MM.1S (cell line): ENCODE results near the gene RHOF.
A peak's percentile ranks its signal among the peaks of the same experiment; 100 is the strongest.

Experiments
- DNase-seq: peaks from one replicate; pipeline ENCODE4 v3.0.0-alpha.2; 2015
- H2AFZ ChIP-seq: fragments of 300-600 bp; sonication (generic); 2 replicates; pipeline ENCODE4 v1.6.0; 2016; ENCODE audit warnings: antibody characterized with exemption, low read length
- H3F3A ChIP-seq: fragments of 300-600 bp; sonication (generic); 2 replicates; pipeline ENCODE4 v1.6.1; 2016; ENCODE audit warnings: mild to moderate bottlenecking, antibody characterized with exemption, low read length, moderate library complexity, mixed read lengths; ENCODE audit not compliant: insufficient read depth
- H3K27ac ChIP-seq: fragments of 300-600 bp; sonication (generic); 2 replicates; pipeline ENCODE4 v1.5.1; 2016; ENCODE audit warnings: mild to moderate bottlenecking, low read length
- H3K27me3 ChIP-seq: fragments of 300-600 bp; sonication (generic); replicated peaks from 2 replicates; pipeline ENCODE4 v1.6.0; 2016; ENCODE audit warnings: low read length; ENCODE audit not compliant: insufficient read depth
- H3K36me3 ChIP-seq: fragments of 300-600 bp; sonication (generic); replicated peaks from 2 replicates; pipeline ENCODE4 v1.6.1; 2016; ENCODE audit warnings: mild to moderate bottlenecking, low read length, mixed read lengths; ENCODE audit not compliant: insufficient read depth
- H3K4me1 ChIP-seq: fragments of 300-600 bp; sonication (generic); 2 replicates; pipeline ENCODE4 v1.6.1; 2016; ENCODE audit warnings: low read length, mixed read lengths
- H3K4me2 ChIP-seq: fragments of 300-600 bp; sonication (generic); 2 replicates; pipeline ENCODE4 v1.6.0; 2016; ENCODE audit warnings: low read depth, low read length
- H3K4me3 ChIP-seq: fragments of 300-600 bp; sonication (generic); 2 replicates; pipeline ENCODE4 v1.5.1; 2016; ENCODE audit warnings: low read length, mixed read lengths
- H3K79me2 ChIP-seq: fragments of 300-600 bp; sonication (generic); 2 replicates; pipeline ENCODE4 v1.6.1; 2016; ENCODE audit warnings: mixed run types, low read length, mixed read lengths
- H3K9ac ChIP-seq: fragments of 300-600 bp; sonication (generic); 2 replicates; pipeline ENCODE4 v1.6.1; 2016; ENCODE audit warnings: low read length, mixed read lengths
- H3K9me2 ChIP-seq: fragments of 300-600 bp; sonication (generic); replicated peaks from 2 replicates; pipeline ENCODE4 v1.6.1; 2016; ENCODE audit warnings: mild to moderate bottlenecking, low read length, mixed read lengths; ENCODE audit not compliant: insufficient read depth
- H3K9me3 ChIP-seq: fragments of 300-600 bp; sonication (generic); replicated peaks from 2 replicates; pipeline ENCODE4 v1.6.1; 2016; ENCODE audit warnings: mild to moderate bottlenecking, low read length, mixed read lengths; ENCODE audit not compliant: insufficient read depth
- H4K20me1 ChIP-seq: fragments of 300-600 bp; sonication (generic); 2 replicates; pipeline ENCODE4 v1.6.1; 2016; ENCODE audit warnings: mild to moderate bottlenecking, low read length, moderate library complexity, mixed read lengths; ENCODE audit not compliant: insufficient read depth
- EZH2 ChIP-seq: fragments of 300-600 bp; sonication (generic); optimal IDR thresholded peaks from 2 replicates; pipeline ENCODE3; 2017; ENCODE audit warnings: low read depth, mild to moderate bottlenecking, antibody characterized with exemption, low read length, mixed read lengths
- EZH2phosphoT487 ChIP-seq: fragments of 300-600 bp; sonication (generic); IDR thresholded peaks from 2 replicates; pipeline ENCODE4 v1.6.1; 2018; ENCODE audit warnings: antibody characterized with exemption, low read length
- TF ChIP-seq, protein P1 (sequence below): fragments of 300-600 bp; sonication (generic); IDR thresholded peaks from 2 replicates; pipeline ENCODE4 v1.5.1; 2016; ENCODE audit warnings: antibody characterized with exemption, low read length, mixed read lengths

RHOF gene, protein sequence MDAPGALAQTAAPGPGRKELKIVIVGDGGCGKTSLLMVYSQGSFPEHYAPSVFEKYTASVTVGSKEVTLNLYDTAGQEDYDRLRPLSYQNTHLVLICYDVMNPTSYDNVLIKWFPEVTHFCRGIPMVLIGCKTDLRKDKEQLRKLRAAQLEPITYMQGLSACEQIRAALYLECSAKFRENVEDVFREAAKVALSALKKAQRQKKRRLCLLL

DNA sequence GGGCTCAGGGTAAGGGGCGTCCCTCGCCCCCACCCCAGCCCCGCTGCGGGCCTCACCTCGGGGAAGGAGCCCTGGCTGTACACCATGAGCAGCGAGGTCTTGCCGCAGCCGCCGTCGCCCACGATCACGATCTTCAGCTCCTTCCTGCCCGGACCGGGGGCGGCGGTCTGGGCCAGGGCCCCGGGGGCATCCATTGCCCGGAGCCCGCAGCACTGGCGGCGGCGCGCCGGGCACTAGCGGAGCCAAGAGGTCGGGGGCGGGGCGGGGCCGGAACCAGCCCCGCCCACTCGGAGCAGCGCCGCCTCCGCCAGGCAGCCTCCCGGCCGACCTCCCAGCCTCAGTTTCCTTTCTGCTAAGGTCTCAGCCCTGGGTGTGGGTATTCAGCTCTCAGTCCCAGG, at the start of gene RHOF:
Gene RHOF, minus strand, starts transcription at position 249 of the 398 bp plus-strand sequence. Its CDS starts 55 bp downstream, at position 194.
- peak; percentile 26 for DNase-seq
- Histone ChIP-seq H3K9me2 (no peaks in the 10 kb centered on the region), H3K4me2 (peak within 1 kb of the TSS; percentile 91), H3K4me1 (peaks cover 19% of the 10 kb centered on the region), H3K27ac (peak within 1 kb of the TSS; percentile 40; the same call in 1 of the 2 replicates), H3F3A (no peaks in the 10 kb centered on the region), H3K27me3 (no peaks in the 10 kb centered on the region), H3K79me2 (peaks cover 16% of the 10 kb centered on the region), H2AFZ (peak within 1 kb of the TSS; percentile 67), H3K36me3 (no peaks in the 10 kb centered on the region), H3K4me3 (peak within 1 kb of the TSS; percentile 64), H3K9ac (peak within 1 kb of the TSS; percentile 40; the same call in 1 of the 2 replicates), H3K9me3 (no peaks in the 10 kb centered on the region), H4K20me1 (no peaks in the 10 kb centered on the region)
- no peak for TF ChIP-seq EZH2
- TF ChIP-seq EZH2phosphoT487: no peak
- TF ChIP-seq, protein P1, sequence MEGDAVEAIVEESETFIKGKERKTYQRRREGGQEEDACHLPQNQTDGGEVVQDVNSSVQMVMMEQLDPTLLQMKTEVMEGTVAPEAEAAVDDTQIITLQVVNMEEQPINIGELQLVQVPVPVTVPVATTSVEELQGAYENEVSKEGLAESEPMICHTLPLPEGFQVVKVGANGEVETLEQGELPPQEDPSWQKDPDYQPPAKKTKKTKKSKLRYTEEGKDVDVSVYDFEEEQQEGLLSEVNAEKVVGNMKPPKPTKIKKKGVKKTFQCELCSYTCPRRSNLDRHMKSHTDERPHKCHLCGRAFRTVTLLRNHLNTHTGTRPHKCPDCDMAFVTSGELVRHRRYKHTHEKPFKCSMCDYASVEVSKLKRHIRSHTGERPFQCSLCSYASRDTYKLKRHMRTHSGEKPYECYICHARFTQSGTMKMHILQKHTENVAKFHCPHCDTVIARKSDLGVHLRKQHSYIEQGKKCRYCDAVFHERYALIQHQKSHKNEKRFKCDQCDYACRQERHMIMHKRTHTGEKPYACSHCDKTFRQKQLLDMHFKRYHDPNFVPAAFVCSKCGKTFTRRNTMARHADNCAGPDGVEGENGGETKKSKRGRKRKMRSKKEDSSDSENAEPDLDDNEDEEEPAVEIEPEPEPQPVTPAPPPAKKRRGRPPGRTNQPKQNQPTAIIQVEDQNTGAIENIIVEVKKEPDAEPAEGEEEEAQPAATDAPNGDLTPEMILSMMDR: no peak

DNA sequence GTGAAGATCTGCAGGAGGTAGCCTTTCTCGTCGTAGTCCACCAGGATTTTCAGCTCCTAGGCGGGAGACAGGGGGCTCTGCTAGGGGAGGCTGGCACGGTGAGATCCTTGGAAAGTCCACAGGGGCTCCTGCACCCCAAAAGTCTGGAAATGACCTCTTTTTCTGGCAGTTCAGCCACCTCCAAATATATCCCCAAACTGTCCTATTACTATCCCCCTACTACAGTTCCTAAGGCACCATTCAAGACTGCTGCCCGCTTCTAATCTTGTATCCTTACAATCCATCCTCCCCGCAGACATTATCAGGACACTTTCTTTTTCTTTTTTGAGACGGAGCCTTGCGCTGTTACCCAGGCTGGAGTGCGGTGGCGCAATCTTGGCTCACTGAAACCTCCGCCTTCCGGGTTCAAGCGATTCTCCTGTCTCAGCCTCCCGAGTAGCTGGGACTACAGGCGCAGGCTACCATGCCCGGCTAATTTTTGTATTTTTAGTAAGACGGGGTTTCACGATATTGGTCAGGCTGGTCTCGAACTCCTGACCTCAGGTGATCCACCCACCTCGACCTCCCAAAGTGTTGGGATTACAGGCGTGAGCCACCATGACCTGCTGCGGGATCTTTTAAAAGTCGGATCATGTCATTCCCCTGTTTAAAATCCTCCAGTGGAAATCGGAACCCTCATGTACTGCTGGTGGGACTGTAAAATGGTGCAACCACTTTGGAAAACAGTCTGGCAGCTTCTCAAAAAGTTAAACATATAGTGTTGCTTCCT, 46.7 kb upstream of the RHOF start:
- Histone ChIP-seq H3K27ac (no peak overlapping the region), H3K4me1 (no peaks in the 10 kb centered on the region), H3F3A (no peaks in the 10 kb centered on the region), H3K27me3 (no peaks in the 10 kb centered on the region), H3K9me2 (no peaks in the 10 kb centered on the region), H3K79me2 (no peaks in the 10 kb centered on the region), H4K20me1 (no peaks in the 10 kb centered on the region), H3K4me3 (peak overlapping the region; percentile 71), H2AFZ (peak overlapping the region; percentile 53; the same call in 1 of the 2 replicates), H3K36me3 (no peaks in the 10 kb centered on the region), H3K4me2 (peak overlapping the region; percentile 77), H3K9me3 (no peaks in the 10 kb centered on the region), H3K9ac (peak overlapping the region; percentile 52; the same call in 1 of the 2 replicates)
- TF ChIP-seq, protein P1: no peak
- TF ChIP-seq EZH2phosphoT487: no peak
- no peak for DNase-seq

DNA sequence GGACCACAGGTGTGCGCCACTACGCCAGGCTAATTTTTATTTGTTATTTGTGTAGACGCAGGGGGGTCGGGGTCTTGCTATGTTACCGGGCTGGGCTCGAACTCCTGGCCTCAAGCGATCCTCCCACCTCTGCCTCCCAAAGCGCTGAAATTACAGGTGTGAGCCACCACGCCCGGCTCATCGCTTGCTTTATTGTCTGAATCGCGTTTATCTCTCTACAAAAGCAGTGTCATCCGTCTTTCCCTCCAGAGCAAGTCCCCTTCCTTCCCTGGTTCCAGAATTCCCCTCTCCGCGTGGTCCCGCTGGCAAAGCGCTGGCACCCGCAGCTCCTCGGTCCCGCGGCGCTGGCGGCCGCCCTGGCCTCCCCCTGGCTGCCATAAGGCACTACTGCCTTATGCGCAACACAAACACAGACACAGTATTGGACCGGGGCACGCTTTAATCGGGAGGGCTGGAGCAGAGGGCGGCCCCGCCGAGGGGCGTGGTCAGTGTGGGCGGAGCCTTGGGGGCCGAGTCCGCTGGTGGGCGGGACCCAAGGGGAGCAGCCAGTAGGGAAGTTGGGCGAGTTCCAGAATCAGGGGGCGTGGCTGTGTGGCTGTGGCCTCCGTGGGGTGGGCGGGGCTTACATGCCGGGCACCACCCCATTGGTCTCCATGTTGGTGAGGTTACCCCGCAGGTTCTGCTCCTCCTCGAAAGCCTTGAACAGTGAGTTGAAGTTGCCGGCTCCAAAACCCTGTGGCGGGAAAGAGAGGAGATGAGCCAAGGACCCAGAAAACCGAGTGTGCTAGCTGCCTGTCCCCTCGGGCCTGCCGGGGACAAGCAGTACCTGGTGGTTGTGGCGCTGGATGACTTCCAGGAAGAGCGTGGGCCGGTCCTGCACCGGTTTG, 45.9 kb upstream of the RHOF start:
- H3K9ac ChIP-seq: peak overlapping the region; percentile 52; the same call in 1 of the 2 replicates
- H3K9me2 ChIP-seq: no peaks in the 10 kb centered on the region
- peak overlapping the region; percentile 71 for H3K4me3 ChIP-seq
- H3K27ac ChIP-seq: no peak overlapping the region
- no peaks in the 10 kb centered on the region for H3K9me3 ChIP-seq
- TF ChIP-seq, protein P1: peak; percentile 22
- no peak for TF ChIP-seq EZH2phosphoT487
- DNase-seq: peak; percentile 91
- H3K4me2 ChIP-seq: peak overlapping the region; percentile 77
- no peaks in the 10 kb centered on the region for H3K27me3 ChIP-seq
- no peaks in the 10 kb centered on the region for H3K36me3 ChIP-seq
- peak overlapping the region; percentile 63; the same call in 1 of the 2 replicates for H2AFZ ChIP-seq
- no peaks in the 10 kb centered on the region for H3K79me2 ChIP-seq
- no peaks in the 10 kb centered on the region for H3K4me1 ChIP-seq
- no peaks in the 10 kb centered on the region for H4K20me1 ChIP-seq
- H3F3A ChIP-seq: no peaks in the 10 kb centered on the region
